Progenitor cell of endocrine pancreas (in vitro differentiated cells): ENCODE data around the gene RAVER1. TPM values are rescaled to one million over a fixed set of nuclear protein-coding genes. Genes with fewer than 3 reads are reported as not detected.
"Not testable (repeated sequence)": the region's sequence is repeated elsewhere in the genome, so short reads cannot be mapped to it uniquely, and the experiment has no call there.

Experiments used
- DNase-seq: peaks from one replicate; pipeline ENCODE4 v3.0.0; 2021; ENCODE audit warnings: low spot score; ENCODE audit not compliant: unreplicated experiment
- H3K27ac Mint-ChIP-seq: 2 replicates; pipeline ENCODE4 v1.8.0; 2021; ENCODE audit warnings: mild to moderate bottlenecking, moderate library complexity, mixed read lengths
- H3K27me3 Mint-ChIP-seq: 2 replicates; pipeline ENCODE4 v1.8.0; 2021; ENCODE audit warnings: mixed read lengths
- H3K36me3 Mint-ChIP-seq: 2 replicates; pipeline ENCODE4 v1.8.0; 2022; ENCODE audit warnings: mixed read lengths; ENCODE audit not compliant: insufficient read depth
- H3K4me1 Mint-ChIP-seq: 2 replicates; pipeline ENCODE4 v1.8.0; 2021; ENCODE audit warnings: low read depth, mixed read lengths
- H3K4me3 Mint-ChIP-seq: 2 replicates; pipeline ENCODE4 v1.8.0; 2021; ENCODE audit warnings: low read depth, mild to moderate bottlenecking, moderate library complexity, mixed read lengths
- H3K9me3 Mint-ChIP-seq: 2 replicates; pipeline ENCODE4 v1.8.0; 2021; ENCODE audit warnings: low read depth, mixed read lengths
- CTCF ChIP-seq: fragments of 200-600 bp; sonication (generic); IDR thresholded peaks from one replicate; pipeline ENCODE4 v1.5.0; 2021; ENCODE audit warnings: antibody characterized with exemption, mild to moderate bottlenecking; ENCODE audit not compliant: unreplicated experiment
- total RNA-seq: library from RNA; stranded (reverse); gene quantifications from 2 replicates; pipeline ENCODE4 v1.2.1, GENCODE V29; 2021

RAVER1 gene
- total RNA-seq, 1 donor from 2014 or later = 53.4 TPM

DNA sequence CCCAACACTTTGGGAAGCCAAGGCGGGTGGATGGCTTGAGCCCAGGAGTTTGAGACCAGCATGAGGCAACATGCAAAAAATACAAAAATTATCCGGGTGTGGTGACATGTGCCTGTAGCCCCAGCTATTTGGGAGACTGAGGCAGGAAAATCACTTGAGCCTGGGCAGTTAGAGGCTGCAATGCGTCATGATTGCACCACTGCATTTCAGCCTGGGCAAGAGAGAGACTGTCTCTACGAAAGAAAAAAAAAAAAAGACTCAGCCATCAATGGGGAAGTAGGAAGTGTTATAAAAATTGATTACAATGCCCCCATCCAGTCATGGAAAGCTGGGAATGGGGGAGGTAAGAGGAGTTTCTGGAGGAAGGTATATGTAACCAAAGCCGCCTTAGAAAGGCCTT, 41.6 kb upstream of the RAVER1 start:
- Mint-ChIP-seq H3K27ac (no peak overlapping the region), H3K27me3 (no peaks in the 10 kb centered on the region), H3K4me1 (peaks cover 3% of the 10 kb centered on the region), H3K9me3 (no peaks in the 10 kb centered on the region), H3K4me3 (no peak overlapping the region), H3K36me3 (peaks cover 9% of the 10 kb centered on the region)
- TF ChIP-seq CTCF = no peak
- DNase-seq = no peak

DNA sequence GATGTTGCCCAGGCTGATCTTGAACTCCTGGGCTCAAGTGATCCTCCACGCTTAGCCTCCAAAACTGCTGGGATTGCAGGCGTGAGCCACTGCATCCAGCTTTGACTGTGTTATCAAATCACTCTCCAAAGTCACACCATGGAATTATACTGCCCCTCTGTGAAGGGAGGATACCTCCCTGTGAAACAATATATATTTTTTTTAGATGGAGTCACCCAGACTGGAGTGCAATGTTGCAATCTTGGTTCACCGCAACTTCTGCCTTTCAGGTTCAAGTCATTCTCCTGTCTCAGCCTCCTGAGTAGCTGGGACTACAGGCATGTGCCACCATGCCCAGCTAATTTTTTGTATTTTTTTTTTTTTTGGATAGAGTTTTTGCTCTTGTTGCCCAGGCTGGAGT, 39.4 kb upstream of the RAVER1 start:
- TF ChIP-seq CTCF = no peak
- Mint-ChIP-seq H3K9me3 (no peaks in the 10 kb centered on the region), H3K27me3 (no peaks in the 10 kb centered on the region), H3K36me3 (peaks cover 14% of the 10 kb centered on the region), H3K27ac (no peak overlapping the region), H3K4me3 (no peak overlapping the region), H3K4me1 (no peaks in the 10 kb centered on the region)
- no peak for DNase-seq

GRCh38 chr19:10368101-10368803, 34.9 kb upstream of the RAVER1 start:
- no peak for DNase-seq
- peaks cover 14% of the 10 kb centered on the region for H3K36me3 Mint-ChIP-seq
- no peaks in the 10 kb centered on the region for H3K27me3 Mint-ChIP-seq

DNA sequence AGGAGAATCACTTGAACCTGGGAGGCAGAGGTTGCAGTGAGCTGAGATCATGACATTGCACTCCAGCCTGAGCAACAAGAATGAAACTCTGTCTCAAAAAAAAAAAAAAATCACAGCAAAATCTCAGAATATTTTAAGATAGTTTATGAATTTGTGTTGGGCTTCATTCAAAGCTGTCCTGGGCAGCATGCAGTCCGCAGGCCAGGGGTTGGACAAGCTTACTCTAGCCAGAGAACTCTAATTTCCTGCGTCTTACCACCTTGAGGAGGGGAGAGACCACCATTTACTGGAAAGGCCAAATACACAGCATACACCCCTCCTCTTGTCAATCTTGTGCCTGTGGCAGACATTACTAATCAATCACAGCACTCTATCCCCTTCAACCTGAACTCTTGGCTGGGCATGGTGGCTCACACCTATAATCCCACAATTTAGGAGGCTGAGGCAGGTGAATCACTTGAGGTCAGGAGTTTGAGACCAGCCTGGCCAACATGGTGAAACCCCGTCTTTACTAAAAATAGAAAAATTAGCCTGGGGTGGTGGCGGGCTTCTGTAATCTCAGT, 33.7 kb upstream of the RAVER1 start:
- not testable (repeated sequence) for H3K4me1 Mint-ChIP-seq, H3K4me3 Mint-ChIP-seq, H3K27me3 Mint-ChIP-seq, DNase-seq, H3K9me3 Mint-ChIP-seq, H3K27ac Mint-ChIP-seq
- H3K36me3 Mint-ChIP-seq = peaks cover 14% of the 10 kb centered on the region

More at GRCh38 chr19:10368101-10368803, 34.9 kb upstream of the RAVER1 start:
- Mint-ChIP-seq H3K4me3 (no peak overlapping the region), H3K4me1 (no peaks in the 10 kb centered on the region), H3K9me3 (no peaks in the 10 kb centered on the region), H3K27ac (no peak overlapping the region)
- TF ChIP-seq CTCF = no peak

GRCh38 chr19:10365518-10365917, 32.2 kb upstream of the RAVER1 start:
- no peak overlapping the region for H3K27ac Mint-ChIP-seq
- H3K36me3 Mint-ChIP-seq = peaks cover 17% of the 10 kb centered on the region
- TF ChIP-seq CTCF = no peak
- H3K4me3 Mint-ChIP-seq = no peak overlapping the region
- no peaks in the 10 kb centered on the region for H3K27me3 Mint-ChIP-seq
- no peaks in the 10 kb centered on the region for H3K9me3 Mint-ChIP-seq
- H3K4me1 Mint-ChIP-seq = no peaks in the 10 kb centered on the region
- no peak for DNase-seq

- H3K4me3 Mint-ChIP-seq = no peak overlapping the region
- no peaks in the 10 kb centered on the region for H3K4me1 Mint-ChIP-seq
These were observed 31.3 kb upstream of the RAVER1 start for GRCh38 chr19:10364644-10365043.

More at GRCh38 chr19:10364644-10365043, 31.3 kb upstream of the RAVER1 start:
- peaks cover 17% of the 10 kb centered on the region for H3K36me3 Mint-ChIP-seq
- DNase-seq = no peak
- no peak overlapping the region for H3K27ac Mint-ChIP-seq
- H3K9me3 Mint-ChIP-seq = no peaks in the 10 kb centered on the region
- no peak for TF ChIP-seq CTCF
- no peaks in the 10 kb centered on the region for H3K27me3 Mint-ChIP-seq
